ENCODE data around the gene GPLD1.

GPLD1 gene

DNA sequence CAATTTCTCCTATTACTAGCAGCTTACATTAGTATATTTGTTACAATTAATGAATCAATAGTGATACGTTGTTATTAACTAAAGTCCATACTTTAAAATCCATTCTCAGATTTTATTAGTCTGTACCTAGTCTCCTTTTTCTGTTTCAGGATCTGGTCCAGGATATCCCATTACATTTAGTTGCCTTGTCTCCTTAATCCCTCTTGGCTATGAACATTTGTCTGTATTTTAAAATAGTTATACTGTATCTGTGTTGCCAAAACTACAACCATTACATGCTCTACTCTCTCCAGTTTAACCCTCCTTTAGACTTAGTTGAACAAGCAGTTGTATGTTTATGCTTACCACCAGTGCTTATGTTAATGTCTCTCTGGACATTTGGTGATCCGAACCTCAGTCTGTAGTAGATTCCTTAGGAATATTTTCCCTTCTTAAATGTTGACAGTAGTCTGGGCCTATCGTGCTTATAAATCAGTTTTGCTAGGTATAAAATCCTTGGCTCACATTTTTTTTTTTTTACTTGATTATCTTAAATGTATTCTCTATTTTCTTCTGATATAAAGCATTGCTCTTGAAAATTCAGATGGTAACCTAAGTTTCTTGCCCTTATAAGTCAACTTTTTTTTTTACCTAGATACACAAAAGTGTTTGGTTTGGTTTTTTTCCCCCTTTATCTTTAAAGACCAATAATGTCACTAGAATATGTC, 17.6 kb upstream of the GPLD1 start:
- H3K27ac Mint-ChIP-seq = no peak overlapping the region
- peaks cover 7% of the 10 kb centered on the region for H3K9me3 Mint-ChIP-seq
- DNase-seq = no peak
- H3K27me3 Mint-ChIP-seq = no peaks in the 10 kb centered on the region
- no peak for ATAC-seq
- no peaks in the 10 kb centered on the region for H3K4me1 Mint-ChIP-seq
- H3K4me3 Mint-ChIP-seq = no peak overlapping the region
- H3K36me3 Mint-ChIP-seq (ENCODE audit: low read depth) = peaks cover 38% of the 10 kb centered on the region

DNA sequence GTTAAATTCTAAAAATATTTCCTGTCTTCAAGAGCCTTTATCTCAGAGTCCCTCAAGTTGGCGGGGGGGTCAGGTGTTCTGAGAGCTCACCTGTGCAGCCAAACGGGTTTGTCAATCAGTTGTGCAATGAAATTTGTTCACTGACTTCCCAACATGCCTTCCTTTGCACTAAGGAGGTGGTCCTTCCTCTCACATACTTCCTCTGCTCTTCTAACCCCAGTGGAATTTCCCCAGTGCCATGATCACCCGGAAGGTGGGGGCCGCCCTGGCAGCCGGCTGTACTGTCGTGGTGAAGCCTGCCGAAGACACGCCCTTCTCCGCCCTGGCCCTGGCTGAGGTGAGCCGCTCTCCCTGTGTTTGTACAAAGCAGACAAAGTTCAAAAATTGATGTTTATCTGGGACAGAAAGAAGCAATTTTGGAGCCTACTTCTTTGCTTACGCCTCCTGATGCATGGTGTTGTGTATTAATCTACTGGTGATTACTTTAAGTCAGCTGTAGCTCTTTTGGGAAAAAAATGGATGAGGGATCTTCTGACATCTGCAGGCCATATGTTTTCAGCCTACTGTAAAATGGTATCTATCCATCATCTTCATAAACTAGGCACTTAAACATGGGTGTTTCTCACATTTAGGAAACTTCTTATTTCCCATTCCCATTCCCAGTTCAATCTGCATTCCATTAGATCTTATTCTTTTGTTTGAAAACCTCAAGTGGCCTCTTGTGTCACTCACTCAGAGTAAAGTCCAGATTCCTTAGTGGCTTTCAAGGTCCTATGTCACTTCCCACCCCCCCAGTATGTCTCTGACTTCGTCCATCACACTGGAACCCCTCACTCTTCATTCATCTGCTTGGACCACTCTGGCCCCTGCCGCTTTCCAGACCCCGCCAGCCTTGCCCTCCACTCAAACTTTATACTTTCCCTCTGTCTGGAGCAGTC, 15.5 kb upstream of the GPLD1 start:
- peaks cover 38% of the 10 kb centered on the region for H3K36me3 Mint-ChIP-seq (ENCODE audit: low read depth)
- ATAC-seq (no peak), DNase-seq (no peak)
- no peaks in the 10 kb centered on the region for H3K27me3 Mint-ChIP-seq
- H3K4me1 Mint-ChIP-seq = peaks cover 3% of the 10 kb centered on the region
- peaks cover 7% of the 10 kb centered on the region for H3K9me3 Mint-ChIP-seq
- H3K27ac Mint-ChIP-seq = no peak overlapping the region
- H3K4me3 Mint-ChIP-seq = no peak overlapping the region

GRCh38 chr6:24504287-24504648, 14.9 kb upstream of the GPLD1 start:
- Mint-ChIP-seq H3K9me3 (peaks cover 7% of the 10 kb centered on the region), H3K36me3 (ENCODE audit: low read depth) (peaks cover 36% of the 10 kb centered on the region)

GRCh38 chr6:24501914-24502313, 12.5 kb upstream of the GPLD1 start:
- peaks cover 5% of the 10 kb centered on the region for H3K9me3 Mint-ChIP-seq
- no peaks in the 10 kb centered on the region for H3K27me3 Mint-ChIP-seq
- peaks cover 22% of the 10 kb centered on the region for H3K36me3 Mint-ChIP-seq (ENCODE audit: low read depth)
- H3K27ac Mint-ChIP-seq = no peak overlapping the region
- H3K4me3 Mint-ChIP-seq = no peak overlapping the region
- H3K4me1 Mint-ChIP-seq = peaks cover 14% of the 10 kb centered on the region
- ATAC-seq = no peak
- no peak for DNase-seq

More at GRCh38 chr6:24504287-24504648, 14.9 kb upstream of the GPLD1 start:
- H3K4me1 Mint-ChIP-seq = peaks cover 3% of the 10 kb centered on the region
- no peak overlapping the region for H3K4me3 Mint-ChIP-seq
- ATAC-seq = no peak
- no peaks in the 10 kb centered on the region for H3K27me3 Mint-ChIP-seq
- no peak for DNase-seq
- no peak overlapping the region for H3K27ac Mint-ChIP-seq

DNA sequence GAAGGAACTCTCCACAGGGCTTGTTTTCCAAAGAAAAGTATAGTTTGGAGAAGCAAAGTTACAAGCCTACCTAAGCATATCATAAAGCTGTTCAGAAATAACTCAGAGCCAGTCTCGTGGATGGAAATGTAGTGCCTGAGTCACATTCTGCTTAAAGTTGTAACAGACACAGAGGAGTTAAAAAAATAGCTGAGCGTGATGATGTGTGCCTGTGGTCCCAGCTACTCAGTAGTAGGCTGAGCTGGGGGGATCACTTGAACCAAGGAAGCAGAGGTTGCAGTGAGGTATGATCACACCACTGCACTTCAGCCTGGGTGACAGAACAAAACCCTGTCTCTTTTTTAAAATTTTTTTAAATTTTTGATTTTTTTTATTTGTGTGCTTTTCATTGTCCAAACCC, 12.0 kb upstream of the GPLD1 start:
- Mint-ChIP-seq H3K4me3 (no peak overlapping the region), H3K4me1 (peaks cover 16% of the 10 kb centered on the region), H3K27me3 (no peaks in the 10 kb centered on the region), H3K36me3 (ENCODE audit: low read depth) (peaks cover 26% of the 10 kb centered on the region), H3K9me3 (peaks cover 9% of the 10 kb centered on the region), H3K27ac (no peak overlapping the region)
- no peak for DNase-seq
- peak; percentile 75 for ATAC-seq

DNA sequence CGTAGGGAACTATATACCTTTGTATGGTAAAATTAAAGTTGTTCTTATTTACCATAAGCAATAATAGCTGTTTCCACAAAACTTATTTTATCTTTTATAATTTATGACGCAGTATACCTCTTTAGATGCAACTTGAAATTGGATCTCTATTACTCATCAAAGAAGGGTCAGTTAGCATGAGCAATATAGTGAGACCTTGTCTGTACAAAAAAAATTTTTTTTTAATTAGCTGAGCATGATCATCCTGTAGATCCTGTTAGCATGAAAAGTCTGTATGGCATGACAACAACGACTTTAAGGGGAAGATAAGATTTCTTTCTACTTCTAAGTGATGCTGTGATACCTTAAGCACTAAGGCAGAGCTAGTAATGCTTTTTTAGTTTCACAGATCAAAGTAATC, 11.3 kb upstream of the GPLD1 start:
- H3K27ac Mint-ChIP-seq = no peak overlapping the region
- ATAC-seq = no peak
- DNase-seq = no peak
- no peak overlapping the region for H3K4me3 Mint-ChIP-seq
- peaks cover 9% of the 10 kb centered on the region for H3K9me3 Mint-ChIP-seq
- no peaks in the 10 kb centered on the region for H3K27me3 Mint-ChIP-seq
- peaks cover 26% of the 10 kb centered on the region for H3K36me3 Mint-ChIP-seq (ENCODE audit: low read depth)
- H3K4me1 Mint-ChIP-seq = peaks cover 19% of the 10 kb centered on the region

GRCh38 chr6:24497254-24497970, 8.0 kb upstream of the GPLD1 start:
- no peak overlapping the region for H3K4me3 Mint-ChIP-seq
- no peaks in the 10 kb centered on the region for H3K27me3 Mint-ChIP-seq
- H3K9me3 Mint-ChIP-seq = peaks cover 9% of the 10 kb centered on the region
- peaks cover 36% of the 10 kb centered on the region for H3K4me1 Mint-ChIP-seq
- DNase-seq = no peak
- peaks cover 16% of the 10 kb centered on the region for H3K36me3 Mint-ChIP-seq (ENCODE audit: low read depth)
- ATAC-seq = peak; percentile 22
- H3K27ac Mint-ChIP-seq = peak overlapping the region; percentile 5

- Mint-ChIP-seq H3K9me3 (peaks cover 9% of the 10 kb centered on the region), H3K36me3 (ENCODE audit: low read depth) (peaks cover 13% of the 10 kb centered on the region), H3K27me3 (no peaks in the 10 kb centered on the region), H3K27ac (peak within 1 kb of the TSS; percentile 60), H3K4me1 (peaks cover 33% of the 10 kb centered on the region), H3K4me3 (peak within 1 kb of the TSS; percentile 82)
- peak; percentile 77 for ATAC-seq
- peak; percentile 85 for DNase-seq
Observed at GRCh38 chr6:24494821-24495795, 5.7 kb upstream of the GPLD1 start, which contains the start of gene ALDH5A1. ALDH5A1 (plus strand) TSS chr6:24494969; CDS start chr6:24494997, 28 bp downstream.

DNA sequence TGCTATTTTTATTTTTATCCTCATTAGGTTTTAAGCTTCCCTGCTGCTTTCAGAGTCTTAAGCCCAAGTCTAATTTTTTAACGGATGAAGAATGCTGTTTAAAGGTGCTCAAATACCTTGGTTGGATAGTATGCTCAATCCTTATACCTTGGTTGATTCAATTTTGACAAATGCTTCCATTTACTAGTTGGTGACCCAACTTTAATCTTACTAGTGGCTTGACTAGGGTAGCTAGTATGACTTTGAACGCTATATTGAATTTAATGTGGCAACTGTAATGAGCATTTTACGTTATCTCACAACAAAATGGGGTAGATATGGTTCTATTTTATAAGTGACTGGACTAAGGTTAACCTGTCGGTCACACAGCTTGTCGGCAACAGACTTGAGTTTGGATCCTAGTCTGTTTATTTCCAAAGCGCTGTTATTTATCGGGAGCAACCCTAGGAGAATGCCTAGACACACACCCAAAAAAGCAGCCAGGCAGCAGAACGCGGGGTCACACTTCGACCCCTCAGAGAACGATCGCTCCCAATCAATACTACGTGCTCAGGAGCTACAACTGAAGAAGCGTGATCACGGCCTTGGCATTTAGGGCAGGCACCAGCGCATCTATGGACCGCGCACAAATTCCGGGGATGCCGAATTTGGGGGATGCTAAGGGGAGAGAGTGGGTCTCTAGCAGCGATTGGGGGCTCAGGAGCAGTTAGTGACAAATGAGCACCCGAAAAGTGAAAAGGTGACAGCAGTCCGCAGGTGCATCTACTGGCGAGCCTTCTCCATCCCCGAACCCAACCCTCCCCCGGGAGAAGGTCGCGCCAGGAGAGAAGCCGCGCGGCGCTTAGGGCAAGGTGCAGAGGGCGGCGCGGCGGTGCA, 4.8 kb upstream of the GPLD1 start:
- Mint-ChIP-seq H3K36me3 (ENCODE audit: low read depth) (peaks cover 13% of the 10 kb centered on the region), H3K27ac (peak overlapping the region; percentile 60), H3K4me1 (peaks cover 33% of the 10 kb centered on the region), H3K9me3 (peaks cover 9% of the 10 kb centered on the region), H3K27me3 (no peaks in the 10 kb centered on the region), H3K4me3 (peak overlapping the region; percentile 82)
- ATAC-seq (peak; percentile 4), DNase-seq (no peak)

DNA sequence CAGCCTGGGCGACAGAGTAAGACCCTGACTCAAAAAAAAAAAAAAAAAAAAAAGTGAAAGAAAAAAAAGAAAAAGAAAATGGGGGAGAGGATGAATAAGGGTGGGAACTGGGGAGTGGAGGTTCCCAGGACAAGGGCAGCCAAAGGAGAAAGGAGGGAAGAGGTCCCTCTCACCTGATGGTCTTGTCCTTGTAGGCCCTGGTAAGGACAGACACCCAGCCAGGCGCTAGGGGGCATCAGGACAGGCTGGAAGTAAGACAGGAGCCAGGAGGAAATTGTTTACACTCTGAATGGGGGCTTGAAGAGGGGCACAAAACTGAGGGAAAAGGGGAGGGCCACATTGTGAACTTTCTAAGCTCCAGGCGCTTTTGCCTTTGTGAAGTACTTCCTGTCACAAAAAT, 3.1 kb upstream of the GPLD1 start:
- DNase-seq = no peak

GRCh38 chr6:24490948-24491347, 1.6 kb upstream of the GPLD1 start:
- Mint-ChIP-seq H3K36me3 (ENCODE audit: low read depth) (no peaks in the 10 kb centered on the region), H3K4me1 (peaks cover 18% of the 10 kb centered on the region), H3K9me3 (no peaks in the 10 kb centered on the region), H3K27me3 (no peaks in the 10 kb centered on the region), H3K27ac (no peak overlapping the region), H3K4me3 (no peak overlapping the region)
- DNase-seq = no peak
- ATAC-seq = no peak

More for the DNA sequence above, 3.1 kb upstream of the GPLD1 start:
- Mint-ChIP-seq H3K4me3 (no peak overlapping the region), H3K36me3 (ENCODE audit: low read depth) (peaks cover 13% of the 10 kb centered on the region), H3K4me1 (peaks cover 26% of the 10 kb centered on the region), H3K27ac (no peak overlapping the region), H3K27me3 (no peaks in the 10 kb centered on the region), H3K9me3 (peaks cover 9% of the 10 kb centered on the region)
- ATAC-seq = no peak

GRCh38 chr6:24489881-24490280, 503 bp upstream of the GPLD1 start:
- H3K27me3 Mint-ChIP-seq = no peaks in the 10 kb centered on the region
- DNase-seq = no peak

DNA sequence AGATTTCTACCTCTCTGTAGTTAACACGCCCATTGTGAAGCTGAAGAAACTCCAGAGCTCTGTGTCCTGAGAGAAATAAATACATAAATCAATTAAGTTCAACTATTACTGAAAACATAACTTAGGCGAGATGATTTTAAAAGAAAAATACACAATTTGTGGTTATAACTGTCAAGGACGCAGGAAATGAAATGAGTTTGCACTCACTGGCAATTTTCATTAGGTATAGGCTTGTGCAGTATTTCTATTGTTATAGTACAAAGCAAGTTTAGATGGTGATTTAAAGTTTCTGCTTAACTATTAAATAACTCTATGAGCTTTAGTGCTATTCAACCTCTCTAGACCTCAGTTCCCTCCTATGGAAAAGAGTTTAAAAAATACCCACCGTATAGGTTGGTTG, 3.3 kb downstream of the GPLD1 start:
- no peak for DNase-seq
- H3K4me1 Mint-ChIP-seq = no peaks in the 10 kb centered on the region
- no peak for ATAC-seq
- no peak overlapping the region for H3K4me3 Mint-ChIP-seq
- no peaks in the 10 kb centered on the region for H3K9me3 Mint-ChIP-seq
- no peaks in the 10 kb centered on the region for H3K27me3 Mint-ChIP-seq
- no peak overlapping the region for H3K27ac Mint-ChIP-seq
- no peaks in the 10 kb centered on the region for H3K36me3 Mint-ChIP-seq (ENCODE audit: low read depth)

More at GRCh38 chr6:24489881-24490280, 503 bp upstream of the GPLD1 start:
- no peak overlapping the region for H3K27ac Mint-ChIP-seq
- H3K9me3 Mint-ChIP-seq = no peaks in the 10 kb centered on the region
- no peaks in the 10 kb centered on the region for H3K36me3 Mint-ChIP-seq (ENCODE audit: low read depth)
- ATAC-seq = no peak
- H3K4me3 Mint-ChIP-seq = no peak overlapping the region
- peaks cover 12% of the 10 kb centered on the region for H3K4me1 Mint-ChIP-seq

Measured in activated naive CD8-positive, alpha-beta T cell treated with anti-CD3 and anti-CD28 coated beads, Interleukin-2, amount 50 U/mL, for 24 hours (primary cell).